ENCODE results near the gene SHISAL2A. TPM values are rescaled to one million over a fixed set of nuclear protein-coding genes. Genes with fewer than 3 reads are reported as not detected.

Gene SHISAL2A
- polyA plus RNA-seq, 3 donors, result 0.03 to 0.28 TPM; not detected in 1

DNA sequence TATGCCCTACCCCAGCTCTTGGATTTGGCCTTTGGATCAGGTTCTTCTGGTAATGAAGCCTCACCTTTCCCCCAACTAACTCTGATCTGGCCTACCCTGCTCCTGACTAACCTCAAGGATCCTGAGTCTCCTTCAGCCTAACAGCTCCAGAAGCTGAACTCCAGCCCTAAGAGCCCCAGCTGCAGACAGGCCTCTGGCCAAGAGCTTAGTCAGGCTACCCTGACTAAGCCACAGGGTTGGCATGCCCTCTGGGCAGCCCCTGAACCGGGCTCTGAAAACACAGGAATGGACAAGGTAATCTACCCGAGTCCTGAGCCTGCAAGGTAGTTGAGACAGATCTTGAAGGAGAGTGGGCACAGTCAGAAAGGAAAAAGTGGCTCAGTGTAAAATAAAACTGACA, 35.7 kb downstream of the SHISAL2A start:
- Mint-ChIP-seq H3K4me3 (no peak overlapping the region), H3K27me3 (ENCODE audit: low read depth in 3 of 3) (peaks cover 0 to 2% (median 0%) of the 10 kb centered on the region in 3 donors), H3K36me3 (no peaks in the 10 kb centered on the region), H3K4me1 (no peaks in the 10 kb centered on the region), H3K27ac (no peak overlapping the region), H3K9me3 (no peaks in the 10 kb centered on the region)
- Histone ChIP-seq H3K9ac (ENCODE audit: insufficient read depth, low read length, poor library complexity, severe bottlenecking) (no peak overlapping the region), H2AFZ (ENCODE audit: insufficient read depth, low read depth, low read length, poor library complexity, severe bottlenecking) (no peak overlapping the region), H3K9me3 (replicated peaks in 1 of 2; ENCODE audit: control insufficient read depth in 1 of 2, insufficient read depth in 1 of 2, low read length in 2 of 2) (no peaks in the 10 kb centered on the region), H3K36me3 (replicated peaks in 1 of 2; ENCODE audit: control insufficient read depth in 1 of 2, insufficient read depth in 2 of 2, low read length in 2 of 2) (no peaks in the 10 kb centered on the region), H4K20me1 (ENCODE audit: insufficient read depth, low read length) (no peaks in the 10 kb centered on the region), H3K4me2 (replicated peaks; ENCODE audit: extremely low read depth, low read length, poor library complexity, severe bottlenecking) (no peak overlapping the region), H3K79me2 (ENCODE audit: insufficient read depth, low read length) (no peaks in the 10 kb centered on the region), H3K27ac (ENCODE audit: low read depth in 1 of 2, low read length in 2 of 2) (no peak overlapping the region), H3K27me3 (ENCODE audit: control insufficient read depth in 2 of 2, insufficient read depth in 2 of 2, low read length in 2 of 2) (no peaks in the 10 kb centered on the region), H3K4me3 (replicated peaks in 1 of 3; ENCODE audit: low read depth in 2 of 3, low read length in 3 of 3) (no peak overlapping the region), H3K4me1 (ENCODE audit: control insufficient read depth in 1 of 2, insufficient read depth in 2 of 2, low read length in 2 of 2) (no peaks in the 10 kb centered on the region)
- no peak for DNase-seq
- intact Hi-C loops (cut with micrococcal nuclease), result no loop called here
- WGBS (ENCODE audit: insufficient coverage), result 96% methylated on average over 2 of the region's 2 CpGs
- TF ChIP-seq, protein P1, sequence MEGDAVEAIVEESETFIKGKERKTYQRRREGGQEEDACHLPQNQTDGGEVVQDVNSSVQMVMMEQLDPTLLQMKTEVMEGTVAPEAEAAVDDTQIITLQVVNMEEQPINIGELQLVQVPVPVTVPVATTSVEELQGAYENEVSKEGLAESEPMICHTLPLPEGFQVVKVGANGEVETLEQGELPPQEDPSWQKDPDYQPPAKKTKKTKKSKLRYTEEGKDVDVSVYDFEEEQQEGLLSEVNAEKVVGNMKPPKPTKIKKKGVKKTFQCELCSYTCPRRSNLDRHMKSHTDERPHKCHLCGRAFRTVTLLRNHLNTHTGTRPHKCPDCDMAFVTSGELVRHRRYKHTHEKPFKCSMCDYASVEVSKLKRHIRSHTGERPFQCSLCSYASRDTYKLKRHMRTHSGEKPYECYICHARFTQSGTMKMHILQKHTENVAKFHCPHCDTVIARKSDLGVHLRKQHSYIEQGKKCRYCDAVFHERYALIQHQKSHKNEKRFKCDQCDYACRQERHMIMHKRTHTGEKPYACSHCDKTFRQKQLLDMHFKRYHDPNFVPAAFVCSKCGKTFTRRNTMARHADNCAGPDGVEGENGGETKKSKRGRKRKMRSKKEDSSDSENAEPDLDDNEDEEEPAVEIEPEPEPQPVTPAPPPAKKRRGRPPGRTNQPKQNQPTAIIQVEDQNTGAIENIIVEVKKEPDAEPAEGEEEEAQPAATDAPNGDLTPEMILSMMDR (IDR thresholded peaks at IDR 0.05), result no peak

DNA sequence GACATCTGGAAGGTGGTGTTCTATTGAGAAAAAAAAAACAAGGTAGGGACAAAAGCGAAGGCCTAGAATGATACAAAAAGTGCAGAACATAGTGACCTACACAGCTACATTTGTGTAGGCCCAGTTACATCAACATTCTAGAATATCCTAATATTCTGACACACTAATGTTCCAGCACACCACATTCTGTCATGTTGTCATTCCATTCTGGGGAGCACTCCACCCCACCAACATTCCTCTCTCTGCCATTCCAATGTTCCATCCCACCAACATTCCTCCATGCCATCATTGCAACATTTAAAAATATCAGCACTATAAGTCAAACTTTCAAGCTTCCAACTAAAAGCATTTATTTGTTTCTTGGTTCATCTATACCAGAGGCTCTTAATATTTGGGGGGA, 36.7 kb downstream of the SHISAL2A start:
- H2AFZ ChIP-seq (ENCODE audit: insufficient read depth, low read depth, low read length, poor library complexity, severe bottlenecking), result no peak overlapping the region
- no CpG with 5 or more reads among the region's 1 CpG for WGBS (ENCODE audit: insufficient coverage)
- Mint-ChIP-seq H3K9me3 (no peaks in the 10 kb centered on the region), H3K27me3 (ENCODE audit: low read depth in 3 of 3) (peaks cover 0 to 2% (median 0%) of the 10 kb centered on the region in 3 donors), H3K4me3 (no peak overlapping the region), H3K27ac (peak overlapping the region in 1 of 7 donors; percentile 70), H3K4me1 (peaks cover 4% of the 10 kb centered on the region), H3K36me3 (no peaks in the 10 kb centered on the region)
- DNase-seq, result no peak
- no peaks in the 10 kb centered on the region for H3K79me2 ChIP-seq (ENCODE audit: insufficient read depth, low read length)
- no peaks in the 10 kb centered on the region for H3K4me1 ChIP-seq (ENCODE audit: control insufficient read depth in 1 of 2, insufficient read depth in 2 of 2, low read length in 2 of 2)
- no peak overlapping the region for H3K4me2 ChIP-seq (replicated peaks; ENCODE audit: extremely low read depth, low read length, poor library complexity, severe bottlenecking)
- TF ChIP-seq, protein P1 (IDR thresholded peaks at IDR 0.05), result no peak
- intact Hi-C loops (cut with micrococcal nuclease), result no loop called here
- no peaks in the 10 kb centered on the region for H3K27me3 ChIP-seq (ENCODE audit: control insufficient read depth in 2 of 2, insufficient read depth in 2 of 2, low read length in 2 of 2)
- H4K20me1 ChIP-seq (ENCODE audit: insufficient read depth, low read length), result no peaks in the 10 kb centered on the region
- H3K4me3 ChIP-seq (replicated peaks in 1 of 3; ENCODE audit: low read depth in 2 of 3, low read length in 3 of 3), result no peak overlapping the region
- no peaks in the 10 kb centered on the region for H3K9me3 ChIP-seq (replicated peaks in 1 of 2; ENCODE audit: control insufficient read depth in 1 of 2, insufficient read depth in 1 of 2, low read length in 2 of 2)
- no peak overlapping the region for H3K9ac ChIP-seq (ENCODE audit: insufficient read depth, low read length, poor library complexity, severe bottlenecking)
- H3K27ac ChIP-seq (ENCODE audit: low read depth in 1 of 2, low read length in 2 of 2), result no peak overlapping the region
- no peaks in the 10 kb centered on the region for H3K36me3 ChIP-seq (replicated peaks in 1 of 2; ENCODE audit: control insufficient read depth in 1 of 2, insufficient read depth in 2 of 2, low read length in 2 of 2)

Measured in CD14-positive monocyte (primary cell).